NT2/D1 (cell line): ENCODE data around the gene KCNN3.

ENCODE experiments used
- DNase-seq: peaks from one replicate; pipeline ENCODE4 v3.0.0-alpha.2; 2011; ENCODE audit warnings: low read depth, low spot score
- H3K27me3 ChIP-seq: 2 replicates; pipeline ENCODE4 v1.6.0; 2011; ENCODE audit warnings: mild to moderate bottlenecking; ENCODE audit not compliant: insufficient read length, insufficient read depth
- H3K36me3 ChIP-seq: 2 replicates; pipeline ENCODE4 v1.6.1; 2011; ENCODE audit warnings: mild to moderate bottlenecking, low read length, mixed read lengths; ENCODE audit not compliant: insufficient read depth, insufficient read length
- H3K4me1 ChIP-seq: 2 replicates; pipeline ENCODE4 v1.5.1; 2011; ENCODE audit not compliant: insufficient read depth, insufficient read length
- H3K4me3 ChIP-seq: 2 replicates; pipeline ENCODE4 v1.5.1; 2011; ENCODE audit warnings: low read depth; ENCODE audit not compliant: insufficient read length
- H3K9ac ChIP-seq: 2 replicates; pipeline ENCODE4 v1.6.0; 2011; ENCODE audit warnings: low read depth; ENCODE audit not compliant: insufficient read length
- H3K9me3 ChIP-seq: 2 replicates; pipeline ENCODE4 v1.5.1; 2011; ENCODE audit warnings: mild to moderate bottlenecking, low read length; ENCODE audit not compliant: insufficient read depth
- SUZ12 ChIP-seq: IDR thresholded peaks from 2 replicates; pipeline ENCODE4 v1.6.1; 2011; ENCODE audit not compliant: insufficient read length, insufficient read depth; ENCODE audit errors: extremely low read depth
- YY1 ChIP-seq: IDR thresholded peaks from 2 replicates; pipeline ENCODE4 v1.6.1; 2011; ENCODE audit not compliant: insufficient read length, insufficient read depth
- ZNF274 ChIP-seq: IDR thresholded peaks from 2 replicates; pipeline ENCODE4 v1.6.1; 2011; ENCODE audit warnings: mild to moderate bottlenecking, low read depth, low read length

KCNN3 gene

DNA sequence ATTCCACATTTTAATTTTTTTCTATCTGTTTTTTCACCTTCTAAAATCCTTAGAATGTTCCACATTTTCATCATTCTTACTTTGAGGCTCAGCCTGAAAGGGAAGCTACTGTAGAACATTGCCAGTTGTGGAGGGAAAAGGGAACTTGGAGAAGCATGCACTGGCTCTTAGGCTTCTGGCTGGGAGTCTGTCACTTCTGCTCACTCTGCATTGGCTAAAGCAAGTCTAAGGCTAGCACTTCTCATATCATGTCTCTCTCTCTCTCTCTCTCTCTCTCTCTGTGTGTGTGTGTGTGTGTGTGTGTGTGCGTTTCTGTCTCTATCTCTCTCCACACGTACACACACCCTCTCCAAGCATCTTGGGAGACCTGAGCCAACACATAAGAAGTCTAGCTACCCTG is 212.5 kb downstream of the KCNN3 start:
- Histone ChIP-seq H3K36me3 (no peaks in the 10 kb centered on the region), H3K27me3 (no peaks in the 10 kb centered on the region), H3K4me1 (no peaks in the 10 kb centered on the region), H3K4me3 (no peak overlapping the region), H3K9me3 (peaks cover 13% of the 10 kb centered on the region), H3K9ac (no peak overlapping the region)
- DNase-seq, result no peak
- TF ChIP-seq SUZ12 (no peak), ZNF274 (no peak), YY1 (no peak)

DNA sequence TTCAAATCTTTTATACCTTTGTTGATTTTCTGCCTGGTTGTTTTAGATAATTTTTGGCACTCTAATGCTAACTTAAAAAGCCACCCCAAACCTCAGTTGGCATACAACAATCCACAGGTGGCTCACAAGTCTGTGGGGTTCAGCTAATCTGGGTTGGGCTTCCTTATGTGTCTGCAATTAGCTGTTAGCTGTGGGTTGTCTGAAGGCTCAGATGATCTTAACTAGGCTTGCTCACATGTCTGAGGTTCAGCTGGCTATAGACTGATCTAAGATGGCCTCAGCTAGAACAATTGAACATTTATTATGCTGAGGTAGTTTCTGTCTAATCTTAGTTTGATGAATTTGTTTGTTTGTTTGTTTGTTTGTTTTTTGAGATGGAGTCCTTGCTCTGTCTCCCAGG is 217.2 kb downstream of the KCNN3 start:
- Histone ChIP-seq H3K9me3 (peaks cover 13% of the 10 kb centered on the region), H3K36me3 (no peaks in the 10 kb centered on the region), H3K4me3 (no peak overlapping the region), H3K27me3 (no peaks in the 10 kb centered on the region), H3K9ac (no peak overlapping the region), H3K4me1 (no peaks in the 10 kb centered on the region)
- no peak for DNase-seq
- TF ChIP-seq ZNF274, result no peak
- no peak for TF ChIP-seq SUZ12
- no peak for TF ChIP-seq YY1
